Fibroblast of skin of back (primary cell): ENCODE results near the gene TBX6.

Source experiments
- DNase-seq: peaks from one replicate; pipeline ENCODE4 v3.0.0-alpha.2; 2013

The TBX6 gene

DNA sequence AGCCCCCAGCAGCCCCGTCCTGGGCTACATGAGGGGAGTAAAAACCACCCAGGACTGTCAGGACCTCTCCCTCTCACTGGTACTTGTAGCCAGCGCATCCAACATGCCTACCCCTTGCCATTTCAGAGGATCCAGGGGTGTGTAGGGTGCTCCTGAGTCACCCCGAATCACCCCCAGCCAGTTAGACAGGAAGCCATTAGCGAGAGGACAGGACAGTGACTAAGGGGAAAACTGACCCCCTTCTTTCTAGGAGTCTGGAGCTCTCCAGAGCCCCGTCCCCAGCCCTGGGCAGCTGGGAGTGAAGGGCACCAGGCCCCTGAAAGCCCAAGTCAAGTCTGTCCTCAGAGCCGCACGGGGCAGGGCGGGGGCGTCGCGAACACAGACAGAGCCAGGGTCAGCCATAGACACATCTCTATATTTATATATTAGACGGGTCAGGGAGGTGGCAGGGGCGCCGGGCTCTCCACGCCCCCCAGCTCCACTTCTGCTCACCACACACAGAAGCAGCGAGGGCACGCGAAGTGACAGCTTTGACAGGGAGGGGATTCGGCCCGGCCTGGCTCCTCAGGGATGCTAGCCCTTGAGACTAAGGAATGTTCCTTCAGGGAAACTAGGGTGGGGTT, 22.1 kb upstream of the TBX6 start:
- no peak for DNase-seq

DNA sequence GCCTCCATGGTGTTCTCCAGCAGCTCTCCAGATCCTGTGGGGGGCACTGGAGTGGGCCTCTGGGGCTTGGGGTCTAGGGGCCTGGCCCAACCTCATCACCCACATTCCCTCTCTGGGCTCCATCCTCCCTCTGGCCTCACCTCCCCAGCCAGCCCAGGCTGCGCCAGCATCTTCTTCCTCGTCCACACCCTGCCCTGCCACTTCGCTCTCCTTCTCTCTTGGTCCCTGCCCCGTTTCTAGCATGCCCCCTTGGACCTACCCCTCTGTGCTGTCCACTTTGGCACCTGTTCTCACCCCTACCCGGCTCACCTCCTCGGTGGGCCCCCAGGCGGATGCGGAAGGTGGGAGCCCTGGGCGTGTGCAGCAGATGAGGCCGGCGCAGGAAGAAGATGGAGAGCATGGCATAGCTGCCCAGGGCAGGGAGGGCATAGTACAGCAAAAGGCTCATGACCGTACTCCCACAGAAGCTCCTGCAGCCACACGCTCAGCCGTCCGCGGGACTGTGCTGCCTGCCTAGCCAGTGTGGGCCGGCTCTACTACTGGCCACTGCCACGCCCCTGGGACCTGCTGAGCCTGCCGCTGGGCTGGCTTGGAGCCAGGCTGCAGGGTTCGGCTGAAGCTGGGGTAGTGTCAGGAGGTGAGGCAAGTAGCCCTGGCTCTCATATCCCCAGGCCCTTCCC, 21.4 kb upstream of the TBX6 start, which contains the start of gene GDPD3:
Gene GDPD3 (minus strand): TSS at position 507 of the 680 bp plus-strand sequence. CDS start 59 bp downstream, at position 448.
- DNase-seq = no peak

DNA sequence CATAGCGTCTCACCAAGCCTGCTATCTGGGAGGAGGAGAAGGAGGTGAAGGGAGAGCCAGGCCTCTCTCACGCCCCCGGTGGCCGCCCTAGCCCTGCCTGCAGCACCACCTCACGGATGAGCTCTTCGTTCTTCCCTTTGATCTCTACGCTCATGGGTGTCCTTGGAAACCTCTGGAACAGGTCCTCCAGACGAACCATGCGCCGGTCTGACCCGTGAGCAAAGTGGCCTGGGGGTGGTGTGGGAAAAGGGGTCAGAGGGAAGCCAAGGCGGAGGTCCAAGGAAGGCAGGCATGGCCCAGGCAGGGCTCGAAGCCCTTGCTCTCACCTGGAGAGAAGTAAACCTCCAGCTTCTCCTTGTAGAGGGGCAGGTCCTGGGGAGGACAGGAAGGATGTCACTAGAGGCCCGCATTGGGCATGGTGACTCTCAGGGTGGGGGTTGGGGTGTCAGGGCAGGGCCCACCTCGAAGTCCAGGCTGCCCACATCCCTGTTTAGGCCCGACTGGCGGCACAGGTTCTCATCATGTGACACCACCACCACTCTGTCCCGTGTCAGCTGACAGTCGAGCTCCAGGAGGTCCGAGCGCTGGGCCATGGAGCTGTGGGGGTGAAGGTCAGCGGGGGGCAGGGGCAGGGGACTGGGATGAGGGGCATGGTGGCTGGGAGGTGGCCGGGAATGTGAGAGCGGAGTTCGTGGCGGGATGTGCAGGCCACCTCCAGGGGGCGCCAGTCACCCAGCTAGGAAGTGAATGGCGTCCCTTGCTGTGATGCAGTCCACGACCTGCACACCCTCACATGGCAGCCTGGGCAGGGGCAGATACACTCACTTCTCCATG, 20.7 kb upstream of the TBX6 start:
- DNase-seq = peak; percentile 45

DNA sequence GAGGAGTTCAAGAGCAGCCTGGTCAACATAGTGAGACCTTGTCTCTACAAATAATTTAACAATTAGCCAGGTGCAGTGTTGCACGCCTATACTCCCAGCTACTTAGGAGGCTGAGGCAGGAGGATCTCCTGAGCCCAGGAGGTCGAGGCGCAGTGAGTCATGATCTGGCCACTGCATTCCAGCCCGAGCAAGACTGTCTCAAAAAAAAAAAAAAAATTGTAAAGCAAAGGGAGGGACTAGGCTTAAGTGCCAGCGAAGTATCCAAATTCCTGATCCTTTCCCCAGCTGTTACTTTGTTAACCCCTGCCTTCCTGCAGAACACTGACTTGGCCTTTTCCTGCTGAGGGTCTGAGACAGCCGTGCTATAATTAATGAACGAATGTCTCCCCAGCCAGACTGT, 18.9 kb upstream of the TBX6 start:
- DNase-seq = peak; percentile 48

GRCh38 chr16:30108059-30108850, 16.5 kb upstream of the TBX6 start:
- DNase-seq = no peak

GRCh38 chr16:30104492-30104891, 12.8 kb upstream of the TBX6 start:
- no peak for DNase-seq

DNA sequence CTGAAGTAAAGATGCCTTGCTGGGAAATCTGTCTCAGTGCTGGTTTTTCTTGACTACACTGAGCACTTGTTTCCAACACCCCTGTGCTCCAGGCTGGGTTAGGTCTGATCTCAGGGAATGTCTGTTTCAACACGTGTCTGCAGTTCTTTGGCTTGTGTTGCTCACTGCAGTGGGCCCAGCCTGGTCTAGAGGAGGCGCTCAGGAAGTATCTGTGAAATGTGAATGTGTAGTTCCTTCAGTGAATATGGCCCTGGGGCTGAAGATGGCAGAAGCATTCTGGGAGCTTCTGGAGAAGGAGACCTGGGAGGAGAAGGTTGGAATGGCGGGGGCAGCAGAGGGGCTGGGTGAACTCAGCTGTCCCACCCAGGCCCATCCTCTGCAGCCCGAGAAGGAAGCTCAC, 12.4 kb upstream of the TBX6 start:
- no peak for DNase-seq

- no peak for DNase-seq
Observed at GRCh38 chr16:30096862-30097563, 5.3 kb upstream of the TBX6 start.

DNA sequence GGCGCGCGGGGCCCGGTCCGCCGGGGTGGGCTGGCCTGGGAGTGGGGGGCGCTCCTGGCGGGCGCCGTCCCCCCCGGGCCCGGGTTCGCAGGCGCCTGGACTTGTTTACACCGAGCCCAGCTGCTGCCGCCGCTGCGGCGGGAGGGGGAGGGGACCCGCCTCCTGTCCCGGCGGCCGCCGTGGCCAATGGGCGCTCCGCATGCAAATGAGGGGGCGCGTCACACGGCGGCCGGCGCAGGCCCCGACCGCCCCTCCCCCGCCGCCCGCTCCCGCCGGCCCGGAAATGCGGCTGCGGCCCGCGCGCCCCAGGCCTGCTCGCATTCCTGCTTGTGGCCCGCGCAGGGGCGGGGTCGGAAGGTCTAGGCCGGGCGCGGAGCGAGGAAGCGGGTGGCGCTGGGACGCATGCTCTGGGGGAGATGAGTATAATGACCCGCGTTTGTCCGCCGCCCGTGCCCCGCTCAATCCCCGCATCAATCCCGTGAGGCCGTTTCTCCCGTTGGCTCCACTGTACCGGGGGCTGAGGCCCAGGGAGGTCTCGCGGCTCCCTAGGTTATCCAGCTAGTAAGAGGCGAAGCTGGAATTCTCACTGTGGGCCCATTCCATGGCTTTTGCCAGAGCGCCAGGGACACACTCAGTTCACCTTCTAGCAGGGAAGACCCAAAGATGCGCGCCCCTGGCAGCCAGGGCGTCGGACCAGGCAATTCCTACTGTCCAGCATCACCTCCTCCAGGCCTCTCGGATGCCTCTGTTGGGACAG, 4.6 kb upstream of the TBX6 start, which contains the start of gene YPEL3:
Gene YPEL3 (minus strand): TSS at position 109 of the 757 bp plus-strand sequence. CDS start 731 bp downstream, outside the sequence.
- peak; percentile 87 for DNase-seq

- no peak for DNase-seq
Observed at GRCh38 chr16:30095166-30096078, 3.7 kb upstream of the TBX6 start.

- DNase-seq = no peak
Observed at GRCh38 chr16:30094541-30095165, 2.9 kb upstream of the TBX6 start.

GRCh38 chr16:30092373-30093010, 768 bp upstream of the TBX6 start:
- DNase-seq = peak; percentile 60

DNA sequence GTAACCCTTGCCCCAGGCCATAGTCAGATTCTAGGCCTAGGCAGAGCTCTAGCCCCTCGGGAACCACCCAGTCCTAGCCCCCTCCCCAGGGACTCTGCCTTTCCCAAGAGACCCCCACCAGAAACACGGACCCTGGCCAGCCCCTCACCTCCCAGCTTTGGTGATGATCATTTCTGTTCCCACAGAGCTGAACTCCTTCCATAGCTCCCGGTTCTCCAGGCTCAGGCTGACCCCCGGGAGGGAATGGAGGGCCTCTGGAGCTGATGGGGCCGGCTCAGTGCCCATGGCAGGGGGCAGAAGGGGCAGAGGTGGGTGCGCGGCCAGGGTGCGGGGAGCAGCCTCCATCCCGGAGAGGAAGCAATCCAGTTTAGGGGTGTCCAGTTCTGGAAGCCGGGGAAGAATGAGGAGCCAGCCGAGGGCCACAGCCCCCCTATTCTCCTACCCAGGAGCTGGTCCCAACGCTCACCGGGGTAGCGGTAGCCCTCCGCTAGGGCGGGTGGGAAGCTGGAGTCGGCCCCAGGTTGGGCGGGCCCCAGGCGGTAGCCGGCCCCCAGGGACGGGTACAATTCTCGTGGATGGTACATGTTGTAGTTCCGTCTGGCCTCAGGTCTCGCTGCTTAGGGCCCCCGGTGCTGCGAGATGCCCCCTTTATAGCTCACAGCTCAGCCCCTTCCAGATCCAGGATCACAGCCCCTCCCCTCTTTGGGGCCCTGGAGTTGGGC, 953 bp downstream of the TBX6 start:
- DNase-seq = no peak

DNA sequence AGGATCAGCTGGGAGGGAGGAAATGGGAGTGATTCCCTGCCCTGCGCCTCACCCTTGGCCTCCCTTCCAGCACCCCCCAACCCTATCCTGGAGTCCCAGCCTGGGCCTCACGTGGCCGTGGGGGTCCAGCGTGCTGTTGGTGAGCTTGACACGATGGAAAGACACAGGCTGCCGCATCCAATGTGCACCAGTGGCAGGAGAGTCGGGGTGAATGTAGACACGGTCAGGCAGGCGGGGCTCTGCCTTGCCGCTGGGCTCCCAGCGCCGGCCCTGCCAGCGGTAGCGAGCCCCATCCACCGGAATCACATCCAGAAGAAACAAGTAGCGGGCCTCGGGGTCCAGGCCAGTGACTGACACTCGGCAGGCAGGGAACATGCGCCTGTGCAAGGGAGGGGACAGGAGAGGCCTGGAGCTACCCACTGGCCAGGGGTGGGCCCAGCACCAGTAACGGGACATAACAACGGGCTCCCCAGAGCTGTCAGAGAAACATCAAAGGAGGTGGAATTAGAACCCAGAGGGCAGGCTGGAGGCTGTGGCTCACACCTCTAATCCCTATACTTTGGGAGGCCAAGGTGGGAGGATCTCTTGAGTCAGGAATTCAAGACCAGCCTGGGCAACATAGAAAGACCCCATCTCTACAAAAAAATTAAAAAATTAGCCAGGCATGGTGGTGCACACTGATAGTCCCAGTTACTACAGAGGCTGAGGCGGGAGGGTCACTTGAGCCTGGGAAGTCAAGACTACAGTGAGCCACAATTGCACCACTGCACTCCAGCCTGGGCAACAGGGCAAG, 2.7 kb downstream of the TBX6 start:
- DNase-seq = no peak

DNA sequence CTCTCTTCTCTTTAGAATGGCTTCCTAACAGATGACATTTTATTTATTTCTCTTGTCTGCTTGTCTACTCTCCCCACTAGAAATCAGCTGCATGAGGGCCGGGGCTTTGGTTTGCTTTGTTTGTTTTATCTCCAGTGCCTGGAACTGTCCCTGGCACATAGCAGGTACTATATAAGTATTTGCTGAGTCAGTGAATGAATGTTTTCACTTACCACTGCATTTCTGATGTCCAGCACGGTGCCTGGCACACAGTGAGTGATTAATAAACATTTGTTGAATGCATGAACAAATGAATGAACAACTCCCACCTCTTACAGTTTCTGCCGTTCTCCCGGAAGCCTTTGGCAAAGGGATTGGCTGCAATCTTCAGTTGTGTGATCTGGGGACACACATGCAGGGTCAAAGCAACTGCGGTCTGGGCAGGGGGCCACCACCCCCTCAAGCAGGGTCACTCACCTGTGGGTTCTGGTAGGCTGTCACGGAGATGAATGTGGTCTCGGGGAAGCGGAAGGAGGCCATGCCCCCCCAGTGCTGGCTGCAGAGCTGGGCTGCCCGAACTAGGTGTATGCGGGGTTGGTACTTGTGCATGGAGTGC, 3.4 kb downstream of the TBX6 start:
- DNase-seq = no peak

DNA sequence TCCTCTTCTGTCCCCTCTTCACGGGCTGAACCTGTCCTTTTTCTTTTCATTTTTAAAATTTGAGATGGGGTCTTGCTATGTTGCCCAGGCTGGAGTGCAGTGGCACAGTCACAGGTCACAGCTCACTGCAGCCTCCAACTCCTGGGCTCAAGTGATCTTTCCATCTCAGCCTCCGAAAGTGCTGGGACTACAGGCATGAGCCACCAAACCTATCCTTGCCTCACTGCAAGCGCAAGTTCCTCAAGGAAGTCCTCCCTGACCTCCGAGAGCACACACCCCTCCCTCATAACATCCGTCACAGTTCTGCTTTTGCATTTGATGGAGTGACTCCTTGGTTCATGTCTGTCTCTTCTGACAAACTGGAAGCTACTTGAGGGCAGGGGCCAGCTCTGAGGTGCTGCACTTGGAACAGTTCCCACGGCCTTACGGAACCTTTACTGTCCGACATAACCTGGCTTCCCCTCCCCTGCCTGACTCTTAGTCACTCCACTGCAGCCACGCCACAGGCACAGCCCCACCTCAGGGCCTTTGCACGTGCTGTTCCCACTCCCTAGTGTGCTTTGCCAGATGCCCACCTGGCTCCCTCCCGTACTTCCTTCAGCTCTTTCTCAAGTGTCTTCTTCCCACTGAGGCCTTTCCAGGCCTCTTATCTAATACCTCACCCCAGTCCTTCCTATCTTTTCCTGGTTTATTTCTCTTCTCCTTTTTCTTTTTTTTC, 4.4 kb downstream of the TBX6 start:
- no peak for DNase-seq
